GM18517 (cell line): ENCODE measurements around the gene CYFIP1.

Source experiments
- ATAC-seq: cut with Tn5 transposase; IDR thresholded peaks from one replicate; pipeline ENCODE4 v1.9.1; 2021; ENCODE audit warnings: mild to moderate bottlenecking, moderate library complexity; ENCODE audit not compliant: unreplicated experiment

Gene CYFIP1

DNA sequence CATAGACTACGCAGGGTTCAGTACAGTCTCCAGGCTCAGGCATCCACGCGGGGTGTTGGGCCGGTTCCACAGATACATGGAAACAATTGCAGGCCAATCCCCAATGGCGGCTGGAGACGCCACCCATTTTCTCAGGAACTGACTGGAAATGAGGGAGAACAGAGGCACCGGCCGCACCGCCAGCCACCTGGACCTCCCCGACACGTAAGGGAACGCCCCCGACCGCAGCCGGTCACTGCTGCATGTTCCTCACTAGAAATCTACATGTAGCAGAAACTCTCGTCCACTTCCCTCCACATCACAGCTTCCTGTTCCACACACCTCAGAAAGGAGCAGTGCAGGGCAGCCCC is 29.2 kb downstream of the CYFIP1 start:
- ATAC-seq: no peak

DNA sequence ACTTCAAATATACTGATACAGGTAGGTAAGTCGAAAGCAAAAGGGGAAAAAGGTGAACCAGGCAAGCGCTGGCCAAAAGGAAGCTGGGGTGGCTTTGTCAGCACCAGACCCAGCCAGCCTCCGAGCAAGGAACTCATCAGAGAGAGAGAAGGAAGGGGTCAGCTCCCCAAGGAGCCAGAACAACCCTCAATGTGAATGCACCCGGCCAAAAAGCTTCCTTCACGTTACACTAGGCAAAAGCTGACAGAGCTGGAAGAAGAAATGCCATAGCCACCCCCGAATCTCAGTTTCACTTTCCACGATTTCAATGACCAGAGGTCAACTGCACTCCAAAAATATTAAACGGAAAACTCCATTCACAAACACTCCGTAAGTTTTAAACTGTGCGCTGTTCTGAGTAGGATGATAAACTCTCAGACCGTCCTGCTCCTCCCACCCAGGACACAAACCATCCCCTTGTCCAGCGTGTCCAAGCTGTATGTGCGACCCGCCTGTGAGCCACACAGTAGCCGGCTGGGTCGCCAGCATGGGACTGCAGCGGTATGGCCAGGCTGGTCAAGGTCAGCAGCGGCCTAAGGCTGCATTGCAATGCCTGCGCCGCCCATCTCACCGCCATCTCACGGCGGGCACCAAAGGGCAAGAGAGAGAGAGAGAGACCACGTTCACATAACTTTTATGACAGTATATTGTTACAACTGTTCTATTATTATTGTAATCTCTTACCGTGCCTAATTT is 29.7 kb downstream of the CYFIP1 start:
- ATAC-seq: no peak

DNA sequence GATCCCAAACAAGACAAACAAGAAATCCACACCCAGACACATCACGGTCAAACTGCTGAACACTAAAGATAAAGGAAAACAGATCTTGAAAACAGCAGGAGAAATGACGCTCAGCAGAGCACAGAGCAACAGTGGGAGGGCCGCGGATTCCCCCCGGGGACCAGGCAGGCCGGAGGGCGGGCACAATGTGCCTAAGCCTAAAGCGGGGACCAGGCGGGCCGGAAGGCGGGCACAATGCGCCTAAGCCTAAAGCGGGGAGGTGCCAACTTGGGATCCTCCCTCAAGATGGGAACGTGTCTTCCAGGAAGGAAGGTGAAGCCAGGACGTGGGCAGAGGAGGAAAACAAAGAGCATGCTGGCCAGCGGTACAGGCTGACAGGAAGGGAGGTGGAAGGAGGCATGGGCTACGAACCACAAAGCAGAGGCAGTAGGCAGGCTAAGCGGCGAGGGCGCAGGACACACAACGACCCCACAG is 31.1 kb downstream of the CYFIP1 start:
- ATAC-seq: peak; percentile 85

DNA sequence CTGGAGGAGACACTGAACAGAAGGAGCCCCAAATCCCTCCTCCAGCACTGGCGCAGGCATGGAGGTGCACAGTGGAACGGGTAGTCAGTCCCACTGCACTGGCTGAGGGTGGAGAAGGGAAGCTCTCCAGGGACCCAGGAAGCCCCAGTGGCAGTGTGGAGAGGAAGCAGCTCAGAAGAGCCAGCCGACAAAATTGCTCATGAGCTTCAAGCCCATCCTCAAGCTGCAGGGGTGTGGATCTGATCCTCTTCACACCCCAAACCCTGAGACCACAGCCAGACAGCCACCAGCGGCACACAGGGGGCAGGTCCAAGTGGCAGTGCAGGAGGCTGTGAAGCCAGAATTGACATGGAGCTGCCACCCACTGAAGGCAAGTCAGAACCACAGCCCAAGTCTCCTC is 32.1 kb downstream of the CYFIP1 start:
- ATAC-seq: no peak

DNA sequence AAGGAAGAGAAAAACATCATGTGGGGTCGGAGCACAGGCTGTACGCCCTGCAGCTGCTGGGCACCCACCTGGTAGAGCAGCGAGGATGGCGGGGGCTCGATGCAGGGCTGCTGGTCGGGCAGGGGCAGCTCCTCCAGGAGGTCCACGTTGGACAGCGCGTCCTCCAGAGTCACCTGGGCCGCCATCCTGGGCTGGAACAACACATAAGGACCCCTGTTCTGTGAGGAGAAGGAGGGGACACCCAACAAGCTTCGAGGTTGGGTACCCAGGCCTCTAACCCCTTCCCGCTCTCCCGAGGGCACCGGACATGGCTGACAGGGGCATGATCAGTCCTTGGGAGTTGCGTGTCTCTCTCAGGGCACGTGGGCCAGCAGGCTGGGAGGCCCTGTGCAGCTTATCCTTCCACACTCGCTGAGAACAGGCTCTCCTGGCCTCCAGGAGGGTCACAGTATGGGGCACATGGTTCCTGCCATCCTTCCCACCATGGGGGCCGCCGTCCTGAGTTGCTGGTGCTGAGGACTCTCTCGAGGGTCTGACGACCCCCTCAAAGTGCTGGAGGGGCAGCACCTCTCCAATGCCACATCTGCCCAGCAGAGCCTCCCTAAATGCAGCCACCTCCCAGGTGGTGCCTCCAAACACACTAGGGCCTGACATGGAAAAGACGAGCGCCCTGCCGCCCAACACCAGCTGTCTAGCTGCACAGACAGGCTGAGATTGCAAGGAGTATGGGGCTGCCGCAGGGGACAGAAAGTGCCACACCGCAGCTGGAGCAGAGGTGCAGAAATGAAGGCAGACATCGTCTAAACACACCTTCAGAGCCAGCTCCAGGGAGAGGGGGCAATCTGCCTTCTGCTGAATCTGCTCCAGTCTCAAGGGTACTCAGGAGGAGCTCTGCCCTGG is 32.8 kb downstream of the CYFIP1 start:
- no peak for ATAC-seq

DNA sequence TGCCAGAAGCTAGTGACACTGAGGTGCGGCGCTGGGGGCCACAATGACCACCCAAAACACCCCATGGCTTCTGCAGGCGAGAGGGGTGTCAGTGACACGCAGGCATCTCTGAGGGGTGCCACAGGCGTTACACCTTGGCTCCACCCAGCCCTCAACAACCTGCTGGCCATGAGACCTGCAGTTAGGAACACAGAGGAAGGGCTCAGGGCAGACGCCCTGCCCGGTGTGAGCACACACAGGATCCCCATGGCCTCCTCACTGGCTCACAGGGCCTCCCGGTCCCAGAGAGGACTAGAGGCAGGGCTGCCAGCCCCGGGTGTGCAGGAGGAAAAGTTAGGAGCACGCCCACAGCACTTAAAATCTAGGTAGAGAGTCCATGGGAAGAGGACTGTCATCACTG is 35.1 kb downstream of the CYFIP1 start:
- no peak for ATAC-seq

DNA sequence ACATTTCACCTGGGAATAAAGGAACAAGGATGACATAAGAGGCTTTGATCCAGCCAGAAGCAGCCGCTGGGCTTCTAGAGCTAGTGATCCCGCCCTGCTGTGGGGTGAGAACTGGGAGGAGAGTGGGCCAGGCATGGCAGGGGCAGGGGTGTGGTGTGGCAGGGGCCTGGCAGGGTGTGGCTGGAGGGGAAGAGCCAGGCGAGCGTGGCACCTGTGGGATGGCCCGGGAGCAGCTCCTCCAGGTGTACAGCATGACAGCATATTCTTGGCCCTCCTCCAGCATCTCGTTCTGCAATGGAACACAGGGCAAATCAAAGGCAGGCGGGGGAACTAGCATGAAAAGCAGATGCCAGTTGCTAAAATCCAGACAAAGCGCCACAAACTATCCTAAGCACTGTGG is 35.5 kb downstream of the CYFIP1 start:
- no peak for ATAC-seq

DNA sequence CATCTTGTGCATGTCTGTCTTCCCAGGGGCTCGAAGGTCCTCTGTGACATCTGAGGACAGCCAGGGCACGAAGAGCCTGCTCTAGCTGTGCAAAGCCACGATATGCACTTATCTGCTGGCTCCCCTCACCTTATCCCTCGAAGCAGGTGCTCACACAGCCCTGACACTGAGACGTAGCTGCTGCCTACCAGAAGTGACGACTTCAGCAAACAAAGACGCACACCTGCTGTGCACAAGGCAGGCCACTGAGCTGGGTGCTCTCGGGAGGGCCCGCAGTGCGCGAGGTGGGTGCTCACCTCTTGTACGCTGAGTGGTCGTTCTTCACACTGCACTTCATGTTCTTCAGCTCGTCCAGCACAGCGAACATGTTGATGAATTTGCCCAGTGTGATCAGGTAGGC is 37.3 kb downstream of the CYFIP1 start:
- no peak for ATAC-seq

DNA sequence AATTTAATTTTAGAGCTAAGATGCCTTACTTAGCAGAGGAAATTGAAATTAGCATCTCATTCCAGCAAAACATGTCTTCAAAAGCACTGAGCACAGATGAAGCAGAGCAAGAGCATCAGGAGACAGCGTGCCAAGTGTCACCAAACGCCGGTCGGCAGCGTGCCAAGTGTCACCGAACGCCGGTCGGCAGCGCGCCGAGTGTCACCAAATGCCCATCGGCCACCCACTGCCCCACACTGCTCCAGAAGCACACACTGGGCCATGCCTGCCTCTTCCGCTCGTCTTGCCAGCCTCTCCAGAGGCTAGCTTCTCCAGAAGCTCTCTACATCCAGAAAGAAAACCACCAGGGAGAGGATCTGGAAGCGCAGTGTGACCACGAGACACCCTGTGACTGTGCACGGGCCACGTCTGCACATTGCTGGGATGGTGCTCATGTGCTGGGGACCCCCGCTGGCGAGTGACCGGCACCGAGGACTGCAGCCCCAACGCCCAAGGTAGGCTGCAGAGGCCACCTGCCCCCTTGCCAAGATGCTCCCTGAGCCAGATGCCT is 37.8 kb downstream of the CYFIP1 start:
- no peak for ATAC-seq

DNA sequence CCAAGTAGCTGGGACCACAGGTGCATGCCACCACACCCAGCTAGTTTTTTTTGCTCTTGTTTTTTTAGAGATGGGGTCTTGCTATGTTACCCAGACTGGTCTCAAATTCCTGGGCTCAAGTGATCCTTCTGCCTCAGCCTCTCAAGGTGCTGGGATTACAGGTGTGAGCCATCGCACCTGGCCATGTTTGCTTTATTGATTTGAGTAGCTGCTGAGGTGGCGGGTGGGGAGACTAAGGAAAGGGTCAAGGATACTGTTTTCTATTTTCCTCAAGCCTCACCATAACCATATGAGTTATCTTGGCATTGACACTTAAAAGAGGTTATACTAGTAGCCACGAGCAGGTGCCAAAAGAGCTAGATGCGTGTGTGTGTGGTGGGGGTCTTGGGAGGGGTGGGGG is 39.0 kb downstream of the CYFIP1 start:
- no peak for ATAC-seq

DNA sequence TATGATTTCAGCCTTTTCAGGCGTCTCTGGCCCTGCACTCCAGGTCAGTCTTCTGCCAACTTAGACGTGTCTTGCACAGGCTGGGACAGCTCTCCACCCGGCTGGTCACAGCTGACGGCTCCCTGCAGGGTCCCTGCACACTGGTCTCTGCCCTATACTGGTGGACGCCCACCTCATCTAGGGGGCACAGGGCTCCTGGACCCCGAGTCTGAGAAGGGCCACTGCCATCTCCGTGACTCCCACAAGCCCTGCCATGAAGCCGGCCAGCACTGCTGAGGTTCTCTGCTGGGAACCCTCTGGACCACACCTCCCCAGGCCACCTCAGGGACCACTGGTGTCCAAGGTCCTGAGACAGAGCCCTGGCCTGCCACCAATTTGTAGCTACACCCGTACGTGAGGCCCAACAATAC is 40.5 kb downstream of the CYFIP1 start:
- ATAC-seq: no peak

DNA sequence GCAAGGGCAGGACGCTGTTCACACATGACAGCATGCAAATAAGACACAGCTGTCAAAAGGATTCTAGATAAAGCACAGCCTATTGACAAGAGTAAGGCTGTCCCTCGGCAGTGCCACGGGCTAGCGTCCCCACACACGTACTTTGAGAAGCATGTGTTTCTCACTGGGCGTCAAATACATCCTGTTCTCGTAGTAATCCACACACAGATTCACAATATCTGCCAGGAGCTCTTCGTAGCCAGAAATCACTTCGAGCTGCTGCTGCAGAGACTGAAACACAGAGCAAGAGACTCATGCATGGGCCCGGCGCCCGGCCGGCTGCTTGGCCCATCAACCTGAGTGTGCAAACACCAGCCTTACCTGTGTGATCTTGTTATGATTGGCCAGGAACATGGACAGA is 41.1 kb downstream of the CYFIP1 start:
- ATAC-seq: no peak

DNA sequence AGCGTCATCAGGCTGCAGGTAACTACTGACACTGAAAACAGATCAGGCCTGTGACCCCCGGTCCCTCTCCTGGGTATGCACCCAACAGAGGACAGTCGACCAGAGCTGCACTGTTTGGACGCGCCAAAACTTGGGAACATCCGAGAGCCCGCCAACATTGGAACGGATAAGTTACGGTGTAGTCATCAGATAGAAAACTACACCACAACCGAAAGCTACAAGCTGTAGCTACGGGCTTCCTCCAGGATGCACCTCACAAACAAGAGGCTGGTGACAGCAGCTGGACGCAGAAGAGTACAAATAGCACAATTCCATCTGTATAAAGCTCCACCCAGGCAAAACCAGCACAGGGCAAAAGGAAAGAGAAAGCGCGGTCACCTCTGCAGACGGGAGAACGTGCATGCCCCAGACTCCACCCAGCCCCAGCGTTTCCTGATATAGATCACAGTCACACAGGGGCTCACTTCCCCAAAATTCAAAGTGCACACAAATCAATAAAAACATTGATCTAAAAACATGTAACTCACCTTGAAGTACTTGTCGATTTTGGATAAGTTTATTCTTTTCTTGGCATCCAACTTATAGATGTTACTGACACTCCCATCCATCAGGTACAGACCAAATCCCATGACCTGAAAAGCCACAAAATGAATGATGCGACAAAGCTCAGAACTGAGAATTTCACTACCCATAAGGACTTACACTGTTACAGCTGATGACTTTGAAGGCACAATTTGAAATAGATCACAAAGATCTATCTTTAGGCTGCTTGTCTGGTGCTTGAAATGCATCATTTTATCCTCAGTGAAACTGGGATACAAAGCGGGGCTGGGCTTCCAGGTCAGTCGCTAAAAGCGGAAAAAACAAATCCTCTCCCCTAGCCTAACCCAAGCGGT is 43.3 kb downstream of the CYFIP1 start:
- peak; percentile 77 for ATAC-seq

DNA sequence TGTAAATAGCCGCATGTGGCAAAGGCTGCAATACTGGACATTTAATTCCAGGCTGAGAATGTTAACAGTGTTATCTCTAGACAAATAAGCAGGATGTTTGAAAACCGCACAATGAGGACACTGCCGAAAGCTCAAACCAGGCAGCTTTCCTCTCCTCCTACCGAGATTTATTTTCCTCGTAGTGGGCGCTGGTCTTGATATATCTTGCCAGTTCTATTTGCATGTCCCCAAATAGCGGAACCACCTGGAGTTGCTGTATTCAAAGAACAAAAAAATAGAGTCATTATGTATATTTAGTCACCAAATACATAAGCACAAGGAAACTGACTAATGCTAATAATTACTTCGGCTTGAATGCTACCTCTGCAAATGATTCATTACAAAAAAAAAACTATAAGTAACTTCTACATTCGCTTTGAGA is 46.5 kb downstream of the CYFIP1 start:
- no peak for ATAC-seq

DNA sequence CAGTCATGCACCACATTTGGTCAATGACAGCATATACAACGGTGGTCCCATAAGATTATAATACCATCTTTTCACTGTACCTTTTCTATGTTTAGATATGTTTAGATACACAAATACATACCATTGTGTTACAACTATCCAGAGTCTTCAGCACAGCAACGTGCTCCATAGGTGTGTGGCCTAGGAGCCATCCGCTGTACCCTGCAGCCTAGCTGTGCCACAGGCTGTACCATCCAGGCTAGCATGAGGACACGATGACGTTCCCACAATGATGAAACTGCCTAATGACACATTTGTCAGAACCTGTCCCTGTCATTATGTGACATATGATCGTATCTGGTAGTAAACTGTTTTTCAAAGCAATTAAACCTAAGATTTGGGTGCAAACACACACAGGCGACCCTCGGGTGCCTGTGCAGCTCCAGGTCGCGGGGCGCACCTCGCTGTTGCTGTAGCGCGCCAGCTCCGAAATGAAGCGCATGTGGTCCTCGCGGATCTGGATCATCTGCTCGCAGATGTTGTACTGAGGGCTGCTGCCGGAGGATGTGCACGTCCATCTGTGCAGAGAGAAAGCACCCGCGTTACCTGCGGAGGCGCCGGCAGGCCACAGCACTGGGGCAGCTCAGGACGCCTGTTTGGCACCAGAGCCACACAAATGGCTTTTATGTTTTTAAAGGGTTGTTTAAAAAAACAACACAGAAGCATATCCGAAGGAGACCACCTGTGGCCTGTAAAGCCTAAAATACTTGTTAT is 48.2 kb downstream of the CYFIP1 start:
- no peak for ATAC-seq

DNA sequence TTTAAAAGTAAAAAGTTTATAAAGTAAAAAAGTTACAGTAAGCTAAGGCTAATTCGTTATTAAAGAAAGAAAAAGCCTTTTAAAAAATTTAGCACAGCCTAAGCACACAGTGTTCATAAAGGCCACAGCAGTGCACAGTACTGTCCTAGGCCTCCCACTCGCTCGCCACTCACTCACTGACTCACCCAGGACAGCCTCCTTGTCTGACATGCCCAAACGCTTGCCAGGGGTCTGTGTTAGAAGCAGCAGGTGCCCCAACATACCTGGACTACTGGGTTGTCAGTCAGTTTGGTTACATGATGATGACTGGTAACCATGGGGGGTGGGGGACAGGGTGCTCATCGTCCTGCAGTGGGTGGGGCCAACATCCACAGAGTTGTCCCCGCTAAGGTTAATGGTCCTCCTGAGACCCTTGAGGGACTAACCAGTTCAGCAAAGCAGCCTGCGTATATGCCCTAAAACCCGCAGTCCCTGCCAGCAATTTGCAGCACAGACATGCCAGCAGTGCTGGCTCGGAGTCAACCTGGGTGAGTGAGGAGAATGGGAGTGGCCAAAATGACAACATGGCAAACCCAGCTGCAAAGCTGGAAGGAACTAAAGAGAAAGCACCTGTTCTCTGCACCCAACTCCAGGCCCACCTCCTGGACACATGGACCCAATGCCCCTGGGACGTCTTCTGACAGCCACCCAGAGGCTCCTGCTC is 49.2 kb downstream of the CYFIP1 start:
- no peak for ATAC-seq

DNA sequence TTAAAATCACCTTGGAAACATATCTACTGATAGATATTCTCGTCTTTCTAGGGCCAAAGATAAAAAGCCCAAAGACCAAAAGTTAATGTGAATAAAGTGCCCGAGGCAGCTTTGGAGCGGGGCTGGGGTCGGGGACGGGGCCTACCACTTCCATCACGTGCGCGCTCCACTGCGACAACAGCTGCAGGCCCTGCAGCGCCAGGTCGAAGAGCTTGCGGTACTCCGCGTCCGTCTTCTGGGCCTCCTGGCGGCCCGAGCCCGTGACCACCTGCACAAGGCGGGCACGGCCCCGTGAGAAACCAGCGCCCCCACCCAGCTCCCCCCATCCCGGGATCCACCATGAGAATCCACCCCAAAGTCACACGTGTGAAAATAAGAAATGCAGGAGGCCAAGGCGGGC is 52.4 kb downstream of the CYFIP1 start:
- ATAC-seq: no peak

DNA sequence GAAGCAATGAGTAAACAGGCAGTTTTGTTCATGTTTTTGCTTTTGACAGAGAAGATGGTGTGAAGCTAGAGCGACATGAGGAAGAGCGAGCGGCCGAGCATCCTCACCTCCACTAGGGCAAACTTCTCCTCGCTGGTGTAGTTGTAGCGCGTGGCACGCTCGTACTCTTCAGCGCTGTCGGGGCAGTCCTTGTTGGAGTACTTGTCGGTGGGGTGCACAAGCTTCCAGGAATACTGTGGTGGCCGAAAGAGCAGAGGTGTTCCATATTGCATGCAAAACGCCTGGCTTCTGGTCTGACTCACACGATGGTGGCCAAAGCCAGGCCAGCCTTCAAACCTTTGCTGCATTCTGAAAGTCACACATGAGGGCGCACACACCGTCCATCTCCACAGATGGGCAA is 54.3 kb downstream of the CYFIP1 start:
- no peak for ATAC-seq

DNA sequence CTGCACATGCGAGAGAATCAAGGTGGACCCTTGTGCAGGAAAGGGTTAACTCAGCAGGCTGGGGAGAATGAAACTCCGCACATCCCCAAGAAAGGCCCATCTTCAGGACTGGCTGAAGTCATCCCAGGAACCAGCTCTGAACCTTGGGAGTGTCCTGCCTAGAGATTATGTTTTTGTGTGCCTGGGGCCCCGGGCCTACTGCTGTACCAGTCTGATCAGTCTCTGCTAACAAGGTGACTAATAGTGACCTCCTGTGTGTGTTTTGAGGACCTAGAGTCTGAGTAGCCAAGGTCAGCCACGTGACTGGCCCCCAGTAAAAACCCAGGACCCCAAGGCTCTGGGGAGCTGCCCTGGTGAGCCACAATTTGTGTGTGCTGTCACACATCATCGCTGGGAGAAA is 58.2 kb downstream of the CYFIP1 start:
- no peak for ATAC-seq

DNA sequence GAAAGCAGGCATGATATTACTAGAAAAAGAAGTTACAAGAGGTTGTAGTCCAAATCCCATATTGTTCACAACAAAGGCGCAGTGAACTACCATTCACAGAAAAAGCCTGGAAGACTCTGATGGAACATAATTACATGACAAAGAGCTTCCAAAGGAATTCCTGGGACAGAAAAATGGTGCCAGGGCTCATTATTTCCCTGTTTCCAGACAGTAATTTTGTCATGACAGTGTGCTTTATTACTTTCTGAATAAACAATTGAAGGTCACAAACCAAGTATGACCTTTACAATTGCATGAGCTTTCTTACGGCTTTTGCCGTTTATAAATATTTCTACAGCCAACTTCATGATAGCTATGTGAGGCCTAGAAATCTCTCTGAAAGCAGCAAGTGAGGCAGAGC is 61.0 kb downstream of the CYFIP1 start:
- no peak for ATAC-seq
